ENCODE measurements around the gene IFI30.
A peak's percentile ranks its signal among the peaks of the same experiment; 100 is the strongest.
"Not testable (repeated sequence)": the region's sequence is repeated elsewhere in the genome, so short reads cannot be mapped to it uniquely, and the experiment has no call there.

The IFI30 gene

GRCh38 chr19:18204394-18205199 is 31.0 kb downstream of the IFI30 start:
- DNase-seq = no peak

DNA sequence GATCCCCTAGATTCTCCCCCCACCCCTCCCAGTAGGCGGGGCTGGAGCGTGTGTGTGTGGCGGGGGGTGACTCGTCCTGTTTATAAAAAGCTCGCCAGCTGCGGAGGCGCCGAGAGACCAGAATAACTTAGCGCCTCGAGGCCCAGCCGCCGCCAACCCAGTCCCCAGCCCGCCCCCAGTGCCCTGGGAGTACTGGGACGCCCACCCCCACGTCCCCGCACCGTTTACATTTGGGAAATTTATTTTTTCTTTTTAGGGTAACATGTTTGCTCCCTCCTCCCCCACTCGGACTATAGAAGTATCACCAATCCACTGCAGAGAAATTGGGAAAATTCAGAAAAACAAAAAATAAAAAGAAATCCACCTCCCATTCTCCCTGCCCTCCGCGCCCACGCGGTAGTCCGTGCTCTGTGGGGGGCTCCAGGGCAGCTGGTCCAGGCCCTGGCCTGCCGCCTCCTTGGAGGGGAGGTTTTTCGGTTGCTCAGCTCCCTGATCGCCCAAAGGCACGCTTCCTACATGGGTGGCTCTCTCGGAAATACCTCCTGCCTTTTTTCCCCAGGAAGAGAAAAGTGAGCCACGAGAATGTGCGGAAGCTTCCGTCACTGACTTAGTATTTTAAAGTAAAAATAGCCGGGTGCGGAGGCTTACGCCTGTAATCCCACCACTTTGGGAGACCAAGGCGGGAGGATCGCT is 31.7 kb downstream of the IFI30 start:
- DNase-seq = peak; percentile 51

- DNase-seq = no peak
Observed at GRCh38 chr19:18206018-18206417, 32.4 kb downstream of the IFI30 start.

DNA sequence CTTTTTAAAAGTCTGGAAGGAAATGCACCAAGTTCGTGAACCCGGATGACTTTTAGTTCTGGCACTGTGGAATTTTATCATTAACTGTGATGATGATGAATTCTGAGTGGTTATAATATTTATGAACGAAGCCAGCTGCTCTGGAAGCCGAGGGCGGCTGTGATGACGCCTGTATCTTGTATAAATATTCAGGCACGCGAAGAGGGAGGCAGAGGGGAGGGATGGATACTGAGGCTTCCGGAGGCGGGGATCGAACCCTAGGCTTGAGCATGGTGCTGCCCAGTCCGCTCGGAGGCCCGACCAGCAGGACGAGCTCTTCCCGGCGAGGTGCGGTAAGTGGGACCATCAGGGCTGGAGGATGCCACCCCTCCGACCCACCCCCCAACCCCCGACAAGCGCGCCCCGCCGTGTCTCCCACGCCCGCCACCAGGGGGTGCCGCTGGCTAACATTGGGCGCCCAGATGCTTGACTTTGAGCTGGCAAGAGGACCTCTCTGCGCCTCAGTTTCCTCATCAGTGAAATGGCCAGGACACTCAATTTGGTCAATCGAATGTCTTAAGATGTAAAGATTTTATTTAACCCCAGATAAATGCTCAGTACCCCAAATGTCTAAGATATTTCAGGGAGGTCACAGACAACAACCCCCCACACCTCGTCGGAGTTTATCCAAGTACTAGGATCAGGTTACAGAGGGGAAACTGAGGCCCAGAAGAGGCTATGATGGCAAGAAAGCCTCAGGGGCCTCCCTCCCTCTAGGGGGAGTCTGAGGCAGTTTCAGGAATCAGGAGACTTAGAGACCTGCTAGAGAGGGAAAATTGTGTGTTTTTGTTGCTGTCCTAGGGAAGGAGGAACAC is 34.7 kb downstream of the IFI30 start:
- peak; percentile 16 for DNase-seq

DNA sequence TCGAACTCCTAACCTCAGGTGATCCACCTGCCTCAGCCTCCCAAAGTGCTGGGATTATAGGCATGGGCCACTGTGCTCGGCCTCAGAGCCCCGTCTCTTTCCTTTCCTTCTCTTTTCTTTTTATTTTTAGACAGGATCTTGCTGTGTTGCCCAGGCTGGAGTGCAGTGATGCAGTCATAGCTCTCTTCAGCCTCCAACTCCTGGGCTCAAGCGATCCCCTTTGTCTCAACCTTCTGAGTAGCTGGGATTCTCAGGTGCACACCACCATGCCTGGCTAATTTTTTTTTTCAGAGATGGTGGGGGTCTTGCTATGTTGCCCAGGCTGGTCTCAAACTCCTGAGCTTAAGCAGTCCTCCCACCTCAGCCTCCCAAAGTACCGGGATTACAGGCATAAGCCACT is 36.3 kb downstream of the IFI30 start:
- DNase-seq = not testable (repeated sequence)

DNA sequence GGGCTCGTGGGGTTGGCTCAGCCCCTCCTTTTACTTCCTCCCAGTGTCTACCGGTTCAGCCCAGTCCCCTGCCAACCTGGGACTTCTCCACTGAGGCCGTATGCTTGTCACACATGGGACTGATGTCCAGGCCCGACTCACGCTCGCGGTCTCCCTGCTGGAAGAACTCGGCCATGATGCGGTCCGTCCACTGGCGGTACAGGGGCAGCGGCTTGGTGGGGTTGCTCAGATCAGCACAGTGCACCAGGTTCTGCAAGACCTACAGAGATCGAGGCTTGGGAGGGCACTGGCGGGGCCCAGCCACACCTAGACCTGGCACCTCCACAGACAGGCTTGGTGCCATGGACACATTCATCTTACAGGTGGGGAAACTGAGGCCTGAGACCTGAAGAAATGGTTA is 38.1 kb downstream of the IFI30 start:
- no peak for DNase-seq

- DNase-seq = no peak
Observed at GRCh38 chr19:18214779-18215433, 41.3 kb downstream of the IFI30 start.

- DNase-seq = no peak
Observed at GRCh38 chr19:18216789-18217188, 43.2 kb downstream of the IFI30 start.

GRCh38 chr19:18218159-18218558 is 44.5 kb downstream of the IFI30 start:
- no peak for DNase-seq

DNA sequence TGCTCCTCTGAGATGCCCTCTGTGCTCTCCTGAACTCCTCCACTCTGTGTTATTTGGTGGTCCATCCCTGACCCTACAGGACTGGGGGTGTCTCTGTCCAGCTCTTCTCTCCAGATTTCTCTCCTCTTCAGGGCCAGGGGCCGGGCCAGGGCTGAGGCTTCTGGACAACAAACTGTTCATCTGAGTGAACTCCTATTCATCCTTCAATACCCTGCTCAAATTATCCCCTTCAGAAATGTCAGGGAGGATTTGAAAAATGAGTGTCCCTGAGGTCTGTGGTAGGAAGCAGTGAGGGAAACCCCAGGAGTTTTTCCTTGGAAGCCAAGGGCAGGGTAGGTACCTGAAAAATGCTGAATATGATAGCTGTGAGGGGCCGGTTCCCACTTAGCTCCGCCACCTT is 45.0 kb downstream of the IFI30 start:
- DNase-seq = no peak

GRCh38 chr19:18219911-18220631 is 46.5 kb downstream of the IFI30 start:
- no peak for DNase-seq

DNA sequence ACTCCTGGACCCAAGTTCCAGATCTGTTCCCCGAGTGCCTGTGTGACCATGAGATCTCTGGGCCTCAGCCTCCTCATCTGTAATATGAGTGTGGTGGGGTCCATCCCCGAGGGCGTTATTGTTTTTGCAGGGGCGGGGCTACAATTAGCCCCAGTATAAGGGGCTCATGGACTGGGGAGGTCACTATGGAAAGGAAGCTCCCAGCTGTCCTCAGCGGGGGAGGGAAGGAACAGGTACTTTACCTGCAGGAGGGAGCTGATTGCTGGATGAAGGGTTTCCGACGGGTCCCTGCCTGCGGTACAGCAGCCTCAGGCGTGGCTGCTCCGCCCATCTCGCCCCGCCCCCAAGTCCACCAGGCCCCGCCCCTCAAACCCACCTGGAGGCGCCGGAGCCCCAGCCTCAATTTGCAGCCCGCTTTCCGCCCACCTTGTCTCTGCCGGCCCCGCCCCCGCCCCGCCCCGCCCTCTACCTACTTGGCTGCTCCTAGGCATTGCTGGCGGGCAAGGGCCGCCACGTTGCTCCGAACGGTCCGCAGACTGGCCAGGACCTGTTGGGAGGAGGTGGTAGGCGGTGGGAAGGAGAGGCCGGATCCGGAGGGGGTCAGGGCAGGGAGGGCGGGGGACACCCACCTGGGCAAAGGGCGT is 47.1 kb downstream of the IFI30 start:
- no peak for DNase-seq

DNA sequence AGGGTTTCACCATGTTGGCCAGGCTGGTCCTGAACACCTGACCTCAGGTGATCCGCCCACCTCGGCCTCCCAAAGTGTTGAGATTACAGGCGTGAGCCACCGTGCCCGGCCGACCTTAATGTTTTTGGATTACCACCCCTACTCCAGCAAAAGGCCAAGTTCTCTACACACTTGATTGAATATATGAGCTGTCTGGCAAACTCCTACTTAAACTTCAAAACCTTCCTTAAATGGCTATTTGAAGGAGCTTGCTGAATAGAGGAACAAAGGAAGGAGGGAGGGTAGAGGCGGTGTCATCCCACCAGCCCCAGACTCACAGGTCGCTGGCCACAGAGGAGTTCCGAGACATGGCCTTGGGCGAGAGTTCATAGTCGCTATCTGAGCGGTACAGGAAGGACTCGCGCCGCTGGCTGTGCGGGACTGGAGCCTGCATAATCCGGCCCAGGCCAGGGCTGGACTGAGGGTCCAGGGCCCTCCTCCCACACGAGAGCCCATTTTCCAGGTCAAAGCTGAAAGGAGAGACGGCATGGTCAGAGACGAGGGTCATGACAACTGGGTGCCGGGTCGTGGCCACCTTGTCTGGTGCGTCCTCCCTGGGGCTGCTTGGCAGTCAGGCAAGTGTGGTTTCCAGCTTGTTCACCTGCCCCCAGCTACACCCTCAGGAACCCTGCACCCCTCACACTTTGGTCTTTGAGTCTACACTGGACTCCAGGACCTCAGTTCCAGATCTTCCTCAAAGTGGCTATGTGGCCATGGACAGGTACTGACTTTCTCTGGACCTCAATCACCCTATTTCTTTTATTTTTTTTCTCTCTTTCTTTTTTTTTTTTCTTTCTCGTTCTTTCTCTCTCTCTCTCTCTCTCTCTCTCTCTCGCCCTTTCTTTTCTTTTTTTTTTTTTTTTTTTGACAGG is 48.5 kb downstream of the IFI30 start:
- DNase-seq = no peak

- peak; percentile 86 for DNase-seq
Observed at GRCh38 chr19:18223860-18224524, 50.4 kb downstream of the IFI30 start.

DNA sequence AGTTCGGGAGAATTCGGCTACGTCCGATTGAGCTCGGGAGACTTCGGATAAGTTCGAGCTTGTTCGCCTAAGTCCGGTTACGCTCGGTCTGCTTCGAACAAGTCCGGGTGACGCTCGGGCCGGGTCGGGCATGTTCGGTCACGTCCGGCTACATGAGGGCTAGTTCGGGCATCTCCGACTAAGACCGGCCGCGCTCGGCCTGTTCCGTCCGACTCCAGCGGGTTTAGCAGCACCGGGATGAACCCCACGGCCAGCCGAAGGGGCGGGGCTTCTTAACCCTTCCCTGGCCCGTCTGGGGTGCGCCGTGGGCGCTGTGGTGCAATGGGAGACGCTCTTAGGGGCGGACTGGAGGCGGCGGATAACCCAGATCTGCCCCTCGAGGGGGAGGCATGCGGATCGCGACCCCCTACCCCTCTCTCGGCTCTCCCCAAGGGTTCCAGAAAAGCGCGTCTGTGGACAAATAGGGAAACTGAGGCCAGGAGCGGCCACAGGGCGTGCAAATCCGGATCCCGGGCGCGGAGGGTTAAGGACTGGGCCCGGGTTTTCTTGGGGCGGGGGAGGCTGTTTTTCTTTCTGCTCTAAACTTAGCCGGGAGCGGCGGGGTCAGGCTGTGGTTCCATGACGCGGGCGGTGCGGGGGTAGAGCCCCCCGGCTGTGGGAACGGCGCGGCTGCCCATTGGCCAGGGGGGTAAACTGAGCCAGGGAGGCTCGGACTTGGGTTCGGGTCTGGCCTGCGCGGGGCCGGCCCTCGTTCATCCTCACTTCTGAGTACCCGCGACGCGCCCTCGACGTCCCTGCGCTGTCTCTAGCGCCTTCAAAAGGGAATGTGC is 51.1 kb downstream of the IFI30 start:
- DNase-seq = peak; percentile 98

- DNase-seq = no peak
Observed at GRCh38 chr19:18225355-18225701, 51.7 kb downstream of the IFI30 start.

- no peak for DNase-seq
Observed at GRCh38 chr19:18225702-18226468, 52.3 kb downstream of the IFI30 start, which contains the start of gene PDE4C. PDE4C (minus strand) TSS chr19:18226438; CDS start chr19:18226415, 23 bp downstream.

Data from hematopoietic multipotent progenitor cell treated with erythropoietin and hydrocortisone succinate and interleukin-3 and kit ligand, for 8 days (in vitro differentiated cells).